GM03348 (cell line): ENCODE results near the gene MCM6.

Experiments
- DNase-seq: peaks from one replicate; pipeline ENCODE4 v3.0.0; 2012; ENCODE audit warnings: low spot score

Gene MCM6

GRCh38 chr2:135863233-135863632 is 13.0 kb downstream of the MCM6 start:
- no peak for DNase-seq

GRCh38 chr2:135862718-135863117 is 13.5 kb downstream of the MCM6 start:
- no peak for DNase-seq

DNA sequence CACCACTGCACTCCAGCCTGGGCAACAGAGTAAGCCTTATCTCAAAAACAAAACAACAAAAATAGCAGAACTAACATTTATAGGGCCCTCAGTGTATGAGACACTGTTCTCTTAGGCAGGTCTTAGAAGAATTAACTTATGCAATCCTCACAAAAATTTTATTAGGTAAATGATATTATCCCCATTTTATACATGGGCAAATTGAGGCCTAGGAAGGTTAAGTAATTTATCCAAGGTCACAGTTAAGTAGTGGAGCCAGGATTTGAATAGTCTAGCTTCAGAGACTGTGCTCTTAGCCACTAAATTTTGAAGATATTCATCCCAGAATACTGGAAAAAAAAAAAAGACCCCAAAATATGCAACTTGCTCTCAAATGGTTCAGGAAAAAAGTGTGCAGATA is 22.8 kb downstream of the MCM6 start:
- DNase-seq = no peak

GRCh38 chr2:135851858-135852257 is 24.4 kb downstream of the MCM6 start:
- no peak for DNase-seq

DNA sequence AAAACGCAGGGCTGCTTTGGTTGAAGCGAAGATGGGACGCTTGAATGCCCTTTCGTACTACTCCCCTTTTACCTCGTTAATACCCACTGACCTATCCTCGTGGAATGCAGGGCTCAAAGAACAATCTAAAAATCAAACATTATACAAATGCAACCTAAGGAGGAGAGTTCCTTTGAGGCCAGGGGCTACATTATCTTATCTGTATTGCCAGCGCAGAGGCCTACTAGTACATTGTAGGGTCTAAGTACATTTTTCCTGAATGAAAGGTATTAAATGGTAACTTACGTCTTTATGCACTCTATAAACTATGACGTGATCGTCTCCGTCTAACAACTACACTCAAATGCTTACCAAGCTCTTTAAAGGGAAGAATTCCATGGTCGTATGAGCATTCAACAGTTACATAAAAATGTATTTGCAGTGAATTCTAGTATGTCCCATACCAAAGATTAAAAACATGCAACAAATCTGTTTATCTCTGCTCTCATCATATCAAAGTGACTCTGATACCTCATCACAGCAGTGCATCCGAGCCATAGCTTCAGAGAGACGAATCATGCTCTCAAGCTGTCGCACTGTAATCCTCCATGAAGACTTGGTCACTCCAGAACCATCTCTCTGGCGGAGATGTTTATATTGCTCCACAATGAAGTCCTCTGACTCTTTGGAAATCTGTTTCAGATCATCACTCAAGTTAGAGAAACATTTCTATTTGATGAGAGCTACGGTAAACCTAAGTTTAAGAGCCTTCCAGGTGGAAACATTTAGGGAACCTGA is 25.2 kb downstream of the MCM6 start:
- no peak for DNase-seq

- DNase-seq = no peak
These were observed 27.2 kb downstream of the MCM6 start for GRCh38 chr2:135849087-135849486.

DNA sequence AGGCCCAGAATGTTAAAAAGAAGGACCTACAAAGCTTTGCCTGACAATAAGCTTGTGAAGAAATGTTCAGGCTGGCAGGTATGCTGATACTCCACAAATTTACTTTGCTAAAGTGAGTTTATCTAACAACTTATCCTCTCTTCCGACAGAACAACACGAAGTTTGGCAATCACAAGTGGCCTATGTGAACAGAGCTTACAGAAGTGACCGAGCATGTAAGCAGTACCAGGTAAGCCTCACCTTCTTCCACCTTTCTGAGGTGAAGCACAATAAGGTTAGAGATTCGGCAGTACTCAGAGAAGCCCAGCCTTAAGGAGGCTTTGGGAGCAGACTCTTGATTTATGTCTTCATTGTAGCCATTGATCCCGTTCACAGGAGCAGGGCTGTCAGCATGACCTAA is 30.2 kb downstream of the MCM6 start:
- no peak for DNase-seq

GRCh38 chr2:135845257-135845656 is 31.0 kb downstream of the MCM6 start:
- no peak for DNase-seq

DNA sequence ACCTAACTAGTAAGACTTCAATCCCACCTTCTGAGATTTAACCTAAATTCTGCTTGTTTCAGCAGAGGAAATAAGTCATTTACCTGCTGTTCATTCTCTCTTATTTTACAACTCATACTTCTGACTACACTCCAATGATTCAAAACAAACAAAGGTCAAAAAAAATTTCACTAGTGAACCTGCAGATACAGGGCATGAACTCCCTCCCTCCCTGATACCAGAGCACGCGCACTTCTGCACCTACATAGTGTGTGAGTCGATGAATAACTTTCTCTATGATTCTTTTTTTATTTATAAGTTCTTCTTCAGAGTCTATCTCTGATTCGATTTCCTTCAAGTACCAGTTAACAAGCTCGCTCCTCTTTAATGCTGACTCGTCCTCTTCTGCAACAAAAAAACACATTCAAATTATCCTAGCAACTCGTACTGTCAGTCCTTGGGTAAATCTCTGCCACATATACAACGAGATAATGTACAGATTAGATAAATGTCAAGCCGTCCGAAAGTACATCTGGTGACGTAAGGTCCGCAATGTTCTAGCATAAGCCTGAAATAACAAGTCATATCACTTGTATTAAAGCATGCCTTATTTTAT is 31.8 kb downstream of the MCM6 start:
- no peak for DNase-seq

DNA sequence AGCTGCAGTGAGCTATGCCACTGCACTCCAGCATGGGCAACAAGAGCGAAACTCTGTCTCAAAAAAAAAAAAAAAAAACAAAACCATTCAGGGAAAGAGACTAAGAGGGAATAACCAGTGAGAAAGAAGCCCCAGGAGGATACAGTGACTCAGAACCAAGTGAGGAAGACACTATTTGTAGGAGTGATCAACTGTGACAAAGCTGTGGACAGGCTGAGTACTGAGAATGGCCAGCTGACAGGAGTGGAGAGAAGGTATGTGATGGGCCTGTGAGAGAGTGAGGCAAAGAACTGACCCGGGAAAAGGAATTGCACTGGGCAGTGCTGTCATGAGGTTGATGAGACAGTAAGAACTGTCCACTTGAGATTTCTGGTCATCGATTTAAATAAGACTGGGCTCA is 32.6 kb downstream of the MCM6 start:
- DNase-seq = no peak

DNA sequence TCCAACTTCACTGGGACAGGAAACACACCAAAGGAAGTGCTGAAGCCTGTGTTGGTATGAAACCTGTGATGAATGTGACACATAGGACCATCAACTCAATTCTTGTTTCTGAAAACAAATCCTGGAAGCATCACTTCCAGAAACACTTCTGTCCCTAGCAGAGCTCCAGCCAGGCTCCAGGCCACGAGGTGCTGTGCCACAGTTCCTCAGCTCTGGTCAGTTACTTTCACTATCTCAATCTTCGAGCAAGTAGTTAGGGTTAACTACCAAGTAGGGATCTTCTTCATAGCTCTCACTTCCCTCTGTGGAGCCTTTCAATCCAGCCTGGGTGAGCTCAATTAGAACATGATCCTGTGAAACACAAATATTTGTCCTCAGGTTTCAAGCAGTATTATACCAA is 35.6 kb downstream of the MCM6 start:
- no peak for DNase-seq

GRCh38 chr2:135839713-135840112 is 36.5 kb downstream of the MCM6 start:
- DNase-seq = peak; percentile 87

DNA sequence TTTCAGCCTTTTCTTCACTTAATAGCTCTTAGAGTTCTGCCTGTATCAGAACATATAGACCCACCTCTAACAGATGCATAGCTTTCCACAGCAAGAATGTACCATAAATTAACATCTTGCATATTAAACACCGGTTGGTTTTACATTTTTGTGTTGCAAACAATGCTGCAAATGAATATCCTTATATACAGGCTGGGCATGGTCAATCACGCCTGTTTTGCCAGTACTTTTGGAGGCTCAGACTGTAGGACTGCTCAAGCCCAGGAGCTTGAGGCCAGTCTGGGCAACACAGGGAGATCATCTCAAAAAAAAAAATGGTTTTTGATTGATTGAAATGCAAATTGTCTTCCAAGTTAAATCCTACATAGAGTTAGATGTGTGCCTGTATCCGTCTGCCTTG is 37.7 kb downstream of the MCM6 start:
- DNase-seq = no peak

GRCh38 chr2:135836596-135837270 is 39.5 kb downstream of the MCM6 start, which contains the start of gene LCT:
Gene LCT (minus strand): TSS chr2:135837184. CDS start chr2:135837169, 15 bp downstream.
- no peak for DNase-seq

GRCh38 chr2:135832891-135833290 is 43.4 kb downstream of the MCM6 start:
- DNase-seq = no peak

DNA sequence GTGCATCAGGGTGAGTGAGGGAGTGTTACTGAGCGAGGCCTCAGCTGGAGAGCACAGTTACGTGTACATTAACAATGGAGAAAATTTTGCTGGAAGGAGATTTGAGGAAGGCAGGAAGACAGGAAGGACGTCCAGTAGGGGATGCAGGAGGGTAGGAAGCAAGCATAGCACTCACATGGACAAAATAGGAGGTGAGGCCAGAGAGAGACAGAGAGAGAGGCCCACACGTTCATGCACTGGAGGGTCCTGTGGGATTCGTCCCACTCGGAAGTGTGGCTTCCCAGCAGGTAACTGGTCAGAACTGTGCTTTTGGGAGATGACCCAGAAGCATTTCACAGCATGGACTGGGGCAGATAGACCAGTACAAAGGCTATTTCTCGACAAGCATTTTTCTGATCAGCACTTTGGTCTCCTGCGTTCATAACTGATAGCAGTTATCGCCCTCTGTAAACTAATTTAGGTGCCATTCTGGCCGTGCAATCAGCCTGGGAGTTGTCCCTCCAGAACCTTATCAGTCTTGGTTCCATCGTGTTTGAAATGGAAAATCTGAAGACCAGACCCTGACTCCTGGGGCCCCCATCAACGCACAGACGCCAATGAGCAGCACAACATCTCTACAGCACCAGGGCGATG is 44.9 kb downstream of the MCM6 start:
- no peak for DNase-seq

GRCh38 chr2:135829378-135830135 is 46.7 kb downstream of the MCM6 start:
- DNase-seq = no peak

GRCh38 chr2:135826544-135826943 is 49.7 kb downstream of the MCM6 start:
- DNase-seq = no peak

DNA sequence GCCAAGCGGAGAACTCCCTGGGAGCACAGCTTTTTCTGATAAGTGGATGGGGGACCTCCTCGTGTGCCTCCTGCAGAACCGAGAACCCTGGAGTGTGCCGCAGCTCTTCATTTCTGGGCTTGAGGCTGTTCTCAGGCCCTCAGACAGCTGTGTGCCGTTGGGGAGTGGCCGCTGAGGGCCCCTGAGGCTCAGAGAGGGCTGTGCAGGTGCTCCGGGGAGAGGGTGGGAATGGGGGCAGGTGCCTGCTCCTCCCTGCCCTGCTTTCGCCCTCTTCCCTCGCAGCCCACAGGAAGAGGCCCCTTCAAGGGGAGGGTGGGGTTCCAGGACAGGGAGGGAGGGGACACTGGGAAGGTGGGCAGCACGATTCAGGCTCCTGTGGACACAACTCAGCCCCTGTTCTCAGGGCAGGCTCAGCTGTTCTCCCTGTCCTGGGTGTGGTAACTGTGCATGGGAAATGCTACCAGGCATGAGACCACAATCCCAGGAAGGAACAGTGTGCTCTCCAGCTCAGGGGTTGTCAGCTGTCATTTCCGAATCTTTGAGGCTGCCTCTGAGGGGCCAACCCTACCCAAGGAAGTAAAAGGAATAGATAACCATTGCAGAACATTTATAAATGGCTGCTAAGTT is 50.6 kb downstream of the MCM6 start:
- no peak for DNase-seq

GRCh38 chr2:135825131-135825530 is 51.1 kb downstream of the MCM6 start:
- no peak for DNase-seq

DNA sequence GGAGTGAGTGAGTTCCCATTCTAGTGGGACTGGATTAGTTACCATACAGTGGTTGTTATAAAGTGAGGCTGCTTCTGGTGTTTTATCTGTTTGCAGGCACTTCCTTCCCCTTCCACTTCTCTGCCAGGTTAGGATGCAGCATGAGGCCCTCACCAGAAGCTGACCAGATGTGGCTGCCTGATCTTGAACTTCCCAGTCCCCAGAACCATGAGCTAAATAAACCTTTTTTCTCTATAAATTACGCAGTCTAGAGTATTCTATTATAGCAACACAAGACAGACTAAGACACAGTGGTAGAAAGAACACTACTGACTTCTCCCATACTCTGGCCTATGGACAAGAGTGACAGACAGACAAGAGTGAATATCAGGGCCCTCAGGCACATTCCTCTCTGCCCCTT is 53.4 kb downstream of the MCM6 start:
- DNase-seq = no peak

- DNase-seq = no peak
These were observed 55.1 kb downstream of the MCM6 start for GRCh38 chr2:135821190-135821589.
